Activated T-helper 17 cell treated with anti-CD3 and anti-CD28 coated beads, Interleukin-2, amount 50 U/mL, for 72 hours (primary cell): ENCODE results near the gene WWC1. TPM values are rescaled to one million over a fixed set of nuclear protein-coding genes. Genes with fewer than 3 reads are reported as not detected.
"Not testable (repeated sequence)": the region's sequence is repeated elsewhere in the genome, so short reads cannot be mapped to it uniquely, and the experiment has no call there.

ENCODE experiments used
- ATAC-seq: fragments of 150-1000 bp; cut with Tn5 transposase; replicated peaks from 2 replicates; pipeline ENCODE4 v1.10.0; 2021; ENCODE audit warnings: mild to moderate bottlenecking, moderate library complexity
- H3K27ac Mint-ChIP-seq: one replicate; pipeline ENCODE4 v1.8.0; 2022; ENCODE audit warnings: mixed read lengths
- H3K27me3 Mint-ChIP-seq: one replicate; pipeline ENCODE4 v1.8.0; 2022; ENCODE audit warnings: mixed read lengths
- H3K36me3 Mint-ChIP-seq: one replicate; pipeline ENCODE4 v1.8.0; 2022; ENCODE audit warnings: low read depth, mild to moderate bottlenecking, mixed read lengths
- H3K4me1 Mint-ChIP-seq: one replicate; pipeline ENCODE4 v1.8.0; 2022; ENCODE audit warnings: mixed read lengths
- H3K4me3 Mint-ChIP-seq: one replicate; pipeline ENCODE4 v1.8.0; 2022; ENCODE audit warnings: mild to moderate bottlenecking, mixed read lengths
- H3K9me3 Mint-ChIP-seq: one replicate; pipeline ENCODE4 v1.8.0; 2022; ENCODE audit warnings: mixed read lengths
- total RNA-seq, 2 donors: library from RNA; stranded (reverse); gene quantifications; one replicate each; pipeline ENCODE4 v1.2.3, GENCODE V29; 2022

WWC1 gene
- total RNA-seq, 2 donors from 2014 or later = 1.3 to 1.9 TPM

DNA sequence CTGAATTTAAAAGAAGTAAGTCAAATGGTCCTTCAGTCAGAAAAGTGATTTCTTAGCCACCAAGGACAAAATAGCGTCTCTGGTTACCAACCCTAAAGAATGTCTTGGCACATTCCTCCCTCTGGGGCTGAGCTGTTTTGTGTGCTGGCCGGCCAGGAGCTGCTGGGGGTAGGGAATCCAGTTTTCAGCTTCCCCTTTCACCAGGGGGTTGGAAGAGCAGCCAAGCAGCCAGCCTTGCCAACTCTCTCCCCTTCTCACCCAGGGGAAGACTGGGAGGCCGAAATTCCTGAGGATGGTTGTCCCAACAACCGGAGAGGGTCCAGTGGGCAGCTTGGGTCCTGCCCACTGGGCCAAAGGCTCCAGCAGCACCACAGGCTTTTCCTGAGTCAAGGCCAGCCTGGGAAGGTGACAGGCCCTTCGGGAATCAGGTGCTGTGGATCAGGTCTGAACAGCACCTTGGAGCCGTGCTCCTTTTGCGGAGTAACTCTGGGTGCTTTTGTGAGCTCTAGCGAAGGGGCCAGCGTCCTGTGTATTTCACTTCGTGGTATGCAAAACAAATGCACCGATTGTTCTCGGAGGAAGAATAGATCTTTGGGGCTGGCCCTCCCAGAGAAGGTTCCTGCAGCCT, 4.2 kb downstream of the WWC1 start:
- no peak for ATAC-seq
- no peaks in the 10 kb centered on the region for H3K36me3 Mint-ChIP-seq
- no peaks in the 10 kb centered on the region for H3K9me3 Mint-ChIP-seq

DNA sequence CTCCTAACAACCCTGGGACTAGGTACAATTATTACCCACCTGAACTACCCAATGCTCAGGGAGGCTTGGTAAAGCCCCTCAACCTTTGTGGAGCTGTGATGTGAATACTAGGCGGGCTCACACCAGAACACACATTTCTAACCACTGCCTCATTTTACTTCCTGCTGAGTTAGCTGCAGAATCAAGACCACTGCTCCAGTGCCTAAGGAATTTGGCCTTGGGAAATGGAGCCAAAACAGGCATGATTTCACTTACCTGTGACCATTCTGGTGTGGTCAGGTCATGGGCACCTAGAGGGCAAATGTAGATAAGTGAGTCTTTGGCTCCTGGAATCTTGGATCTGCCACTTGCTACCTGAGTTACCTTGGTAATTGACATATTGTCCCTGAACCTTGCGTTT, 5.2 kb downstream of the WWC1 start:
- no peak for ATAC-seq
- peaks cover 4% of the 10 kb centered on the region for H3K27me3 Mint-ChIP-seq
- H3K36me3 Mint-ChIP-seq = no peaks in the 10 kb centered on the region
- H3K9me3 Mint-ChIP-seq = no peaks in the 10 kb centered on the region
- no peaks in the 10 kb centered on the region for H3K4me1 Mint-ChIP-seq
- H3K4me3 Mint-ChIP-seq = no peak overlapping the region
- no peak overlapping the region for H3K27ac Mint-ChIP-seq

More for the DNA sequence above, 4.2 kb downstream of the WWC1 start:
- peaks cover 4% of the 10 kb centered on the region for H3K27me3 Mint-ChIP-seq
- no peak overlapping the region for H3K4me3 Mint-ChIP-seq
- no peaks in the 10 kb centered on the region for H3K4me1 Mint-ChIP-seq
- H3K27ac Mint-ChIP-seq = no peak overlapping the region

DNA sequence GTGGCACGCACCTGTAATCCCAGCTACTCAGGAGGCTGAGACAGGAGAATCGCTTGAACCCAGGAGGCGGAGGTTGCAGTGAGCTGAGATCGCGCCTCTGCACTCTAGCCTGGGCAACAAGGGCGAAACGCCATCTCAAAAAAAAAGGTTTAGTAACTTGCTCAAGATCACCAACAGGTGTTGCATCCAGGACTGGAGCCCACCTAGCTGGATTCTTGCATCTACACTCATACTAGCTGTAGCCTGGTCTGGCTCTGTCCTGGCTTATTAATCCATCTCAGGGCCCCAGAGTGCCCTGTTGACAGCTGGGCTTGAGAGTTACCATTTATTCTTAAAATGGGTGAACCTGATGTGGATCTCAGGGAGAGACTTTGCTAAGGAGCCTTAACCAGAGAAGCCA, 7.5 kb downstream of the WWC1 start:
- Mint-ChIP-seq H3K27me3 (no peaks in the 10 kb centered on the region), H3K9me3 (no peaks in the 10 kb centered on the region), H3K4me3 (no peak overlapping the region), H3K36me3 (no peaks in the 10 kb centered on the region), H3K4me1 (no peaks in the 10 kb centered on the region), H3K27ac (no peak overlapping the region)
- ATAC-seq = no peak

DNA sequence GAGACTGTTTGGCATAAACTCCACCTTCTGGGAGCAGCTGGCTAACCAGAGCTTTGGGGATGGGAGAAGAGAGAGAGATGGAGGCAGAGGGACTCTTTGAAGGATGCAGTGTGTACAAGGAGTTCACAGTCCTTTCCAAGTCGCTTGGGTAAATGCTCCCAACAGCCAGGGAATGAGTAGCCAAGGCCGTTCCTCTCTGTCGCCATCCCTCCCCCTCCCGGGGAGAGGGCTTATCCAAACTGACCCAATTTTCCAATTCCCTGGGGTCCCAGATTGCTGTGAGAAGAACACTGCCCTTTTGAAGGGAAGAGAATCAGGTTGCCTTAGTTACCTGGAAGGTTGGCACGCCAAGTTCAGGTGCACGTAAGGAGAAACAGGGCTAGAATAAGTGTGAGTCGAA, 7.9 kb downstream of the WWC1 start:
- no peak for ATAC-seq
- Mint-ChIP-seq H3K4me1 (no peaks in the 10 kb centered on the region), H3K4me3 (no peak overlapping the region)

DNA sequence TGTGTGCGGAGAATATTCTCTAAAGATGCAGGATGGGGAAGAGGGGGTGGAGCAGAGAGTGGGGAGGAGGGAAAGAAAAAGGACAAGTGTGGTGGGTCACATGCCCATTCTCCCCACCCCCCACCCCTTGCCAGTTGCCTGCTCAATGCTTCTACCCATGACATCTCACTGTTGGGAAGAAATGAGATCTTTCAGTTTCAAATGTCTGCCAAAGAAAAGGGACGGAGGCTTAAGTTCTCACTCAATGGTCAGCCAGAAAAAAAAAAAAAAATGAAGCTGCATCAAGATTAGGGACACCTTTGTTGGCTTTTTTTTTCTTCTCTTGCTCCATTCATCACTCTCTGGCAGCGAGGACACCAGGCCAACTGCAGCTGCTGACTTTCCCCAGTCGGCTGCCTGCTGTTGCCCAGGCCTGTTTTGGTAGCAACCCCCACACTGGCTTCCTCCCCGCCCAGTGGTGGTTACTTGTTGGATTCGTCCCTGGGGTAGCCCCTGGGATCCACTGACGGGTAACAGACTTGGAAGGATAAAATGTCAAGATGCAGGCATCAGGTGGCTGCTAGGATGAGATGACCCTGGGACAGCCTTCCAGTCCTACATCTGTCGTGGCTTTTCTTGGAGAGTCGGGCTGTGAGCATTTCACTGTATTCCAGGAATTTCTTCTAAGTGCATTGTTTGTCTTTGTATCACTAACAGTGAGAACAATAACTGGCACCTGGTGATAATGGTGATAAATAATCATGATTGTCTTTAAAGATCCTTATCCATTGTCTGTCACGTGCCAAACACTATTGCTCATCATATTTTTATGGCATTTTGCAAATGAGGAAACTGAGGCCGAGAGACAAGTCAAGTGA, 9.1 kb downstream of the WWC1 start:
- H3K4me3 Mint-ChIP-seq = no peak overlapping the region

More for the DNA sequence above, 7.9 kb downstream of the WWC1 start:
- Mint-ChIP-seq H3K27ac (no peak overlapping the region), H3K9me3 (no peaks in the 10 kb centered on the region), H3K36me3 (no peaks in the 10 kb centered on the region), H3K27me3 (no peaks in the 10 kb centered on the region)

DNA sequence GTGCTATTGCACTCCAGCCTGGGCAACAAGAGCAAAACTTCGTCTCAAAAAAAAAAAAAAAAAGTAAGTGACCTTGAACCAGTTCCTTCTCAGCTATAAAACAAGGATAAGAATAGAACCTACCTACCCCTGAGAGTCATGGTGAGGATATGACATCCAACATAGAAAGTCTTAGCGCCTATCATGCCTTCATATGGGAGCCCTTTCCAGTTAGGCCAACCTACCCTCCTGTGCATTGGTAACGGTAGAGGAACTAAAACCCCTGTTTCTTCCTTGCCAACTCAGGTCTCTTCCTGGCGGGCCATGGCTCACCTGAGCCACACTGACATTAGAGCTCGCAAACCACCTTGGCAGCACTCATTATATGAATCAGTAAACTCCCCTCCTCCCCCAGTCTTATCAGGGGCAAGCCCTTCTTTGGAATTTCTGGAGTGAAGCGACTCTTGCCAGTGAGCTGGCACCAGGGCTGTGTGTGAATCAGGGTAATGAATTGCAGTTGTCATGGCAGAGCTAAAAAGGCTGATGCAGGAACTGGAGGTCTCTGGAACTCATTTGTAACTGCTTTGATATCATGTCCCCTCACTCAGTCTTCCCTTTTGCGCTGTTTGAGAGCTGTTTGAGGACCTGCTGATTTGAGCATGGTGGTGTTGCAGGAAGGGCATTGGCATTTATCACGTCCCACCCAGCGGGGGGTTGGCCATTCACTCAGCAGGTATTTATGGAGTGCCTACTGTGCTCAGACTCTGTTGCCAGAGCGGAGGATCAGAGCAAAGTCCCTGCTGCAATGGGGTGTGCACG, 10.3 kb downstream of the WWC1 start:
- no peaks in the 10 kb centered on the region for H3K36me3 Mint-ChIP-seq
- no peak for ATAC-seq
- no peak overlapping the region for H3K4me3 Mint-ChIP-seq
- no peak overlapping the region for H3K27ac Mint-ChIP-seq
- no peaks in the 10 kb centered on the region for H3K9me3 Mint-ChIP-seq
- no peaks in the 10 kb centered on the region for H3K27me3 Mint-ChIP-seq
- H3K4me1 Mint-ChIP-seq = no peaks in the 10 kb centered on the region

More for the DNA sequence above, 9.1 kb downstream of the WWC1 start:
- Mint-ChIP-seq H3K9me3 (no peaks in the 10 kb centered on the region), H3K27ac (no peak overlapping the region), H3K36me3 (no peaks in the 10 kb centered on the region), H3K4me1 (no peaks in the 10 kb centered on the region), H3K27me3 (no peaks in the 10 kb centered on the region)
- no peak for ATAC-seq

DNA sequence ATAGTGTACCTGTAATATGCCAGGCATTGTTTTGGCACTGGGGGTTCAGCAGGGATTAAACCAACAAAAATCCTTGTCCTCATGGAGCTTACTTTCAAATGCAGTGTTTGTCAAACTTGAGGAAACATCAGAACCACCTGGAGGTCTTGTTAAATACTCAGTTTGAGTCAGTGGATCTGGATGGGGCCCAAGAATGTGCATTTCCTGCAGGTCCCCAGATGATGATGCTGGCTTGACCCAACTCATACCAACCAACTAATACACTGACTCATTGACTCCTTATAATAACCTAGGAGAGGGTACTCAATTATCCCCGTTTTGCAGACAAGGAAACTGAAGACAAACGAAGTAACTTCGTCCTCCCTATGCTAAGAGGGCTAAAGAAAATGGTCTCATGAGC, 11.3 kb downstream of the WWC1 start:
- ATAC-seq = no peak
- Mint-ChIP-seq H3K36me3 (no peaks in the 10 kb centered on the region), H3K4me1 (no peaks in the 10 kb centered on the region), H3K27ac (no peak overlapping the region), H3K4me3 (no peak overlapping the region), H3K27me3 (no peaks in the 10 kb centered on the region), H3K9me3 (no peaks in the 10 kb centered on the region)

DNA sequence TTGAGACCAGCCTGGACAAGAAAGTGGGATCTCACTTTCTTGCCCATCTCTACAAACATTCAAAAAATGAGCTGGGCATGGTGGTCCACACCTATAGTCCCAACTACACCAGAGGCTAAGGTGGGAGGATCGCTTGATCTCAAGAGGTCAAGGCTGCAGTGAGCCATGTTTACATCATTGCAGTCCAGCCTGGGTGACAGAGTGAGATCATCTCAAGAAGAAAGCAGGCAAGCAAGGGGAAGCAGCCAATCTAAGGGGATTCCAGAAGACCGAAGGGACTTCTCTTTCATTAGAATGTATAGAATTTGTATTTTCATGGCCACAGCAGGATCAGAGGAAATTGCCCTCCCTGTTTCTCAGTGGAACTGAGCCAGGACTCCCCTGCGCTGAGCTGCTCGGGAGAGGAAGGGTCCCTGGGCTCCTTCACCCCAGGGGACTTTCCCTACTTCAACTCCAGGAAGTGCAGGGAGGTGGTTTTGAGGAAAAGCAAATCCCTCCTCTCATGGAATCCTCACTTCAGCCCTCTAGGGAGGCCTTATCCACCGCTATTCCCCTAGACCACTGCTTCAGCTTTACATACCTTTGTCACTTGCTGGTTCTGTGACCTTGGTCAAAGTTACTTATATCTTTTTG, 12.1 kb downstream of the WWC1 start:
- ATAC-seq = no peak
- Mint-ChIP-seq H3K27ac (no peak overlapping the region), H3K4me1 (no peaks in the 10 kb centered on the region), H3K4me3 (no peak overlapping the region), H3K36me3 (no peaks in the 10 kb centered on the region), H3K27me3 (no peaks in the 10 kb centered on the region), H3K9me3 (no peaks in the 10 kb centered on the region)

DNA sequence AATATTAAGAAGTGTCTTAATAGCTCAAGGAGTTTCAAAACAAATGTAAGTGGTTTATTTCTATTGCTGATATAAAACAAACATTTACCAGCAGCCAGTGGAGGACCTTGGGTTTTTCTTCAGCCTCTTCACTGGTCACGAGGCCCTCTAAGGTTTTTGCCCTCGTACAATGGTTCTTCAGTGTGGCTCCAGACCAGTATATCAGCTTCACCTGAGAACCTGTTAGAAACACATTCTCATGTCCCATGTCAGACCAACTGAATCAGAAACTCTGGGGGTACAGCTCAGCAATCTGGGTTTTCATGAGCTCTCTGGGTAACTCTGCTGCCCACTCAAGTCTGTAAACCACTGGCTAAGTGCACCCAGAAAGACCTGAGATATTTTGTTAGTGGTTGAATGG, 12.9 kb downstream of the WWC1 start:
- H3K4me1 Mint-ChIP-seq = no peaks in the 10 kb centered on the region
- H3K9me3 Mint-ChIP-seq = no peaks in the 10 kb centered on the region
- H3K36me3 Mint-ChIP-seq = no peaks in the 10 kb centered on the region
- no peak overlapping the region for H3K4me3 Mint-ChIP-seq
- no peak for ATAC-seq
- H3K27me3 Mint-ChIP-seq = no peaks in the 10 kb centered on the region
- H3K27ac Mint-ChIP-seq = no peak overlapping the region

DNA sequence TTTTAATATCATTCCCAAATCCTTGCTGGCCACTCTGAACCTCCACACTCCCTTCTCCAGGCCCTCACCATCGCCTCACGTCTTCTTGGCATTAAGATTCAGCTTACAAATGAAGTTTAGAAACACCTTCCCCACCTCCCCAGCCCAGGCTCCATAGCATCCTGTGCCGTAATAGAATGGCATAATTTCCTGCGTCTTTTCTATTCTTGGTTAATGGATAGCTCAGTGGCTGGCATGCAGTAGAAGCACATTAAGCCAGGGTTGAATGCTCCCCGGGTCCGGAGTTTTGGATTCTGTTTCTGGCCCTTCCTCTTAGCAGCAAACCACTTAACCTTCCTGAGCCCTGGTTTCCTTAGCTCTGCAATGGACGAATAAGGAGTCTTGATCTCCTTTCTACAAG, 13.8 kb downstream of the WWC1 start:
- Mint-ChIP-seq H3K36me3 (no peaks in the 10 kb centered on the region), H3K27ac (no peak overlapping the region), H3K4me1 (no peaks in the 10 kb centered on the region), H3K4me3 (no peak overlapping the region), H3K9me3 (no peaks in the 10 kb centered on the region), H3K27me3 (no peaks in the 10 kb centered on the region)
- no peak for ATAC-seq

DNA sequence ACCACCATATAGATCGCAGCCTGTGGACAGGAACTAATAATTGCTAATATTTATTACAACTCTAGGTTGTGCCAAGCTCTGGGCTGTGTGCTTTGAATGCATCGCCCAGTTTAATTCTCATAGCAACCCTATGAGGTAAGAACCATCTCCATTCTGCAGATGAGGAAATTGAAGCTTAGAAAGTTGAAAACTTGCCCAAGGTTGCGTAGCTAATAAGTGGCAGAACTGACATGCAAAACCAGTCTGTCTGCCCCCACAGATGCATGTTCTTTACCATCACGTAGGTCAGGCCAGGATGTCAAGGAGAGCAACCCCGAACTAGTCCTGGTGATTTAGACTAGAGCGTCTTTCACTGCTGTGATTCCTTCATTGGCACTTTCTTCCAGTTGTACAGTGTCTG, 15.6 kb downstream of the WWC1 start:
- no peak for ATAC-seq

DNA sequence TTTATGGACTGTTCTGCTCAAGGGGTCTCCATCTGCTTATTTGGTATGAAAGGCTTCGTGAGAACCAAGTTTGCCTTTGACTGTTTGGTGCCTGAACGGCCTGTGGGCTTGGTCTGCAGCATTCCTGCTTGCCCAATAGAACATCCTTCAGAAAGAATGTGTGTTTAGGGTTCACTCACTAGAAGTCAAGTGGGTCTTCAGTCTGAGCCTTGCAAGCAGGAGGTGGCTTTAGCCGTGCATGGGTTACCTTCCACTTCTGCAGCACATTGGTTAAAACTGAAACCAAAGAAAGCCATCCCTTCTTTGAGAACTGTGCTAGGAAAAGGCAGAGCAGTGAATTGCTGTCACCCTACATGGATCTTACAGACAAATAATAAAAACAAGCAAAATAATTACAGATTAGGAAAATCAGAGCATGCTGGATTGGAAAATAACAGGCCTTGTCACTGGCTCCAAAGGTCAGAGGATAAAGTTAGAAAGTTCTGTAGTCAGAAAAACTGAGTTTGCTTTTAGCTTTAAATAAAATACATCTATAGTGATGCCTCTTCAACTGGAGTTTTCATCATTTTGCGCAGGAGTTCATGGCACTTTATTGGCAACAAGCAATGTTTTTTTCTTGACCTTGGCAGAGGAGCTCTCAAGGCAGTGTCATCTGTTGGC, 16.6 kb downstream of the WWC1 start:
- H3K36me3 Mint-ChIP-seq = no peaks in the 10 kb centered on the region
- H3K9me3 Mint-ChIP-seq = no peaks in the 10 kb centered on the region
- no peaks in the 10 kb centered on the region for H3K27me3 Mint-ChIP-seq
- ATAC-seq = no peak
- H3K4me1 Mint-ChIP-seq = no peaks in the 10 kb centered on the region
- H3K4me3 Mint-ChIP-seq = no peak overlapping the region
- no peak overlapping the region for H3K27ac Mint-ChIP-seq

More for the DNA sequence above, 15.6 kb downstream of the WWC1 start:
- Mint-ChIP-seq H3K4me3 (no peak overlapping the region), H3K9me3 (no peaks in the 10 kb centered on the region), H3K27ac (no peak overlapping the region), H3K27me3 (no peaks in the 10 kb centered on the region), H3K36me3 (no peaks in the 10 kb centered on the region), H3K4me1 (no peaks in the 10 kb centered on the region)

DNA sequence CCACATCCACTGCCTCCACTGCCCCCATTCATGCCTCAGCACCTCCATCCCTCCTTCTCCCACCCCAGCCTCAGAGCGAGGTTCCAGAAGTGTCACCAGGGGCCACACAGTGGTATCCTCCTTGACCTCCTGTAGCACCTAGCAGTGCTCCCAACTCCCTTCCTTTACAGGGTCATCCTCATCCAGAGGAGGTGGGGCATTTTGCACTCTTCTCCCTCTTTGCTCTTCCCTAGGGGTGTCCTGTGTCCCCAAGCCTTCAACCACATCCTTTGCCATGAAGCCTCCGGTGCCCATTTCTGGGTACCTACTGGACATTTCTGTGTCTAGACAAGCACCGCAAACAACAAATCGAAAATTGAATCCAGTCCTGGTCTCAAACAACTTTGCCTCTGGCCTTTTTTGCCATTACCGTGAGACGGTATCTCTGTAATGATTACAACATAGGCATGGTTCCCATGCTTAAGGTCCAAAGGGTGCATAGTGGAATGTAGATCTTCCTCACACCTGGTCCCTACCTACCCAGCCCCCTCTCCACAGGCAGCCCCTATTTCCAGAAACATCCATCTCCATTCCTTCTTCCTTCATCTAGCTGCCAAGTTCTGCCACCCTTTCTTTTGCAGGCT, 17.6 kb downstream of the WWC1 start:
- Mint-ChIP-seq H3K9me3 (no peaks in the 10 kb centered on the region), H3K36me3 (no peaks in the 10 kb centered on the region), H3K27me3 (no peaks in the 10 kb centered on the region), H3K4me3 (no peak overlapping the region), H3K4me1 (no peaks in the 10 kb centered on the region), H3K27ac (no peak overlapping the region)
- no peak for ATAC-seq

DNA sequence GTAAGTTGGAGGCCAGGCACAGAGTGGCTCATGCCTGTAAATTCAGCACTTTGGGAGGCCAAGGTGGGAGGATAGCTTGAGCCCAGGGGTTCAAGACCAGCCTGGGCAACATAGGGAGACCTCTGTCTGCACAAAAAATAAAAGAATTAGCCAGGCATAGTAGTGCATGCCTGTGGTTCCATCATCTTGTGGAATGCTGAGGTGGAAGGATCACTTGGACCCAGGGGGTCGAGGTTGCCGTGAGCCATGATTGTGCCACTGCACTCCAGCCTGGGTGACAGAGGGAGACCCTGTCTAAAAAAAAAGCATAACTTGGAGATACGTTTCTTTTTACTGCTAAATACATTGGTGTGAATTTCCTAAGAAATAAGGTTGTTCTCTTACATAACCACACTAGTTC, 19.1 kb downstream of the WWC1 start:
- not testable (repeated sequence) for ATAC-seq, H3K36me3 Mint-ChIP-seq, H3K27ac Mint-ChIP-seq, H3K4me1 Mint-ChIP-seq, H3K9me3 Mint-ChIP-seq, H3K27me3 Mint-ChIP-seq, H3K4me3 Mint-ChIP-seq
